GM21529 (cell line): Measurements from ENCODE around the gene GRIK2.

Experiments
- ATAC-seq: cut with Tn5 transposase; IDR thresholded peaks from one replicate; pipeline ENCODE4 v1.9.1; 2021; ENCODE audit not compliant: unreplicated experiment

Gene GRIK2

GRCh38 chr6:101706576-101706975 lies 313.1 kb downstream of the GRIK2 start:
- ATAC-seq = no peak

GRCh38 chr6:101711518-101711917 lies 318.0 kb downstream of the GRIK2 start:
- no peak for ATAC-seq

DNA sequence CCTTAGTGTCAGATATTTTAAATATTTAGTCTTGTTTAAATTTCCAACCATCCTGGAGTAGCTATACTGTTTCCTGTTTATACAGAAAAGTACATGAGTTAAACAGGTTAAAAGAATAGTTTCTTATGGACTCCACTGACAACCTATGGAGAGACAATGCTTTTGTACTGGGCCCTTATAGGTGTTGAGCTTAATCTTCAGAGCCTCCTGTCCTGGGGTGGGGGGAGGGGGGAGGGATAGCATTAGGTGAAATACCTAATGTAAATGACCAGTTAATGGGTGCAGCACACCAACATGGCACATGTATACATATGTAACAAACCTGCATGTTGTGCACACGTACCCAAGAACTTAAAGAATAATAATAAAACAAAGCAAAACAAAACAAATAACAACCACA lies 322.9 kb downstream of the GRIK2 start:
- no peak for ATAC-seq

- no peak for ATAC-seq
These were observed 323.3 kb downstream of the GRIK2 start for GRCh38 chr6:101716810-101717209.

DNA sequence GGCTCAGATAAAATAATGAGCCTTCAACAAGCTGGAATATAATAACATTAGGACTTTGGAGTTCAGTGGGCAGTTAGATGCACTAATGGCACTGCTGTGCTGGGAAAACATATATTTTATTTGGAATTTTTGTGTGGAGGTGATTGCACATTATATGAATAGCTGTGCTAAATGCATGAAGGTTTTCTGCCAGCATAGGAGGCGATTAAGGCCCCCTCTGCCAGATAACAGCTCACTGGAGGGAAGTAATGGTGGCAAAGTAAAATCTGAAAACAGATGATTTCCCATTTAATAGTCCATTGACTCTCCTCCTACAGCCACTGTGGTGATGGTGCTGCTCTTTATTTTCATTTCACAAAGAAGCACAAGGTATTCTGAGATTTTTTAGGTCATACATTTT lies 326.0 kb downstream of the GRIK2 start:
- ATAC-seq = no peak

GRCh38 chr6:101722471-101722870 lies 329.0 kb downstream of the GRIK2 start:
- no peak for ATAC-seq

DNA sequence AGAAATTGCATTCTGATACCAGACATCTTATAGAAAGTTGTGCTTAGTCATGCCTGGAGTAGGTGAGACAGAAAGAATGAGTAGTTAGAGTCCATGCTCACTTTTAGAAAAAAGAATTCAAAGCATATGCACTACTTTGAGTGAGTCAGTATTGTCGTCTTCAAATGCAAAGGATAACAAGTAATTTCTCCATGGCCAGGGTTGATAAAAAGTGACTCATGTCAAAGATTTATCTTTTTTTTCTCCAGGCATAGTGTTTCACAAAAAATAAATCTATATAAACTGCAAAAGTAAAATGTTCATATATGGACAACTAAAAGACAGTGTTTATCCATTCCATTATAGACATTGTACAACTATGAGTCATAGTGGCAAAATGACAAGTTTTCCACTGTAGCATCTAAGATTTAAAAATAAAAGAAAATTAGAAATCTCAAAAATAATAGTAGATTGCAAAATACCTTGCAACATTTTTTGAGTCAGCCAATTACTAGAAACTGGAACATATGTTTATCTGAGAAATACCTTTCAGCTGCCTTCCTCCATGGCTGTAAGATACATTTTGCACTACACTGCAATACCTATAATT lies 329.6 kb downstream of the GRIK2 start:
- ATAC-seq = no peak

GRCh38 chr6:101728388-101728787 lies 334.9 kb downstream of the GRIK2 start:
- ATAC-seq = no peak

GRCh38 chr6:101728956-101729355 lies 335.4 kb downstream of the GRIK2 start:
- ATAC-seq = no peak

GRCh38 chr6:101730954-101731353 lies 337.4 kb downstream of the GRIK2 start:
- no peak for ATAC-seq

- no peak for ATAC-seq
These were observed 340.4 kb downstream of the GRIK2 start for GRCh38 chr6:101733899-101734298.

- ATAC-seq = no peak
These were observed 345.0 kb downstream of the GRIK2 start for GRCh38 chr6:101738481-101738880.

GRCh38 chr6:101740631-101741030 lies 347.1 kb downstream of the GRIK2 start:
- ATAC-seq = no peak

GRCh38 chr6:101741474-101742171 lies 348.1 kb downstream of the GRIK2 start:
- no peak for ATAC-seq

GRCh38 chr6:101747160-101747559 lies 353.7 kb downstream of the GRIK2 start:
- ATAC-seq = no peak

DNA sequence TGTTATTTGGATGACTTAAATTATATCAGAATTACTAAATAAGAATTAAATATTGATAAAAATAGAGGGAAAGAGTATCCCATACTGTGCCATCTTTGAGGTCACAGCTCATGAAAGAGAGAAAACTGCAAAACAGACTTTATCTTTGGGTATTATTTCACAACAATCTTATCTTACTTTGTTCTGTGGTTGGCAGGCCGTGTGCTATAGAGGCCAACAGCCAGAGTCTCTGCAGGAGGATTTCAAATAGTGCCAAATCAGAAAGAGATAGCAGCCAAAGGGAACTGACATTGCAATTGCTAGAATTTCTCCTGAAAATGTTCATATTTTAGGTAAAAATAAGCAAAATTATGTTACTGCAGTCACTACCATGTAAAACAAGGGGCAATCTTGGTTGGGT lies 354.2 kb downstream of the GRIK2 start:
- ATAC-seq = no peak

- no peak for ATAC-seq
These were observed 362.4 kb downstream of the GRIK2 start for GRCh38 chr6:101755931-101756330.

DNA sequence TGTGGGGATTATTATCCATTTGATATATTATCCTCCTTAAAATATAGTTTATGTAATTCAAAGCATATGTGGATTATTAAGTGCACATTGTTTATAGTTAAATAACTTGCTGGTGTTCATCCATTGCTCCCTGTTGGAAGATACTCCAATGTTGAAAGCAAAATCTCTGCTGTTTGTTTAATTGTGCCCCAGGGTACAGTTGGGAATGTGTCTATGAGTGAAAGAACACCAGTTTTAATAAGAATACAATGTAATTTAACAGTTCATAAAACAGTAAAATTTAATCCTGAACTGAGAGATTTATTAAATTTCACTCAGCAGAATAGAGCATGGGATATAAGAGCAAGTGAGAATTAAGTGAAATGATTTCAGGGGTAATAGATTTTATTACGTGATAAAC lies 364.9 kb downstream of the GRIK2 start:
- ATAC-seq = no peak

DNA sequence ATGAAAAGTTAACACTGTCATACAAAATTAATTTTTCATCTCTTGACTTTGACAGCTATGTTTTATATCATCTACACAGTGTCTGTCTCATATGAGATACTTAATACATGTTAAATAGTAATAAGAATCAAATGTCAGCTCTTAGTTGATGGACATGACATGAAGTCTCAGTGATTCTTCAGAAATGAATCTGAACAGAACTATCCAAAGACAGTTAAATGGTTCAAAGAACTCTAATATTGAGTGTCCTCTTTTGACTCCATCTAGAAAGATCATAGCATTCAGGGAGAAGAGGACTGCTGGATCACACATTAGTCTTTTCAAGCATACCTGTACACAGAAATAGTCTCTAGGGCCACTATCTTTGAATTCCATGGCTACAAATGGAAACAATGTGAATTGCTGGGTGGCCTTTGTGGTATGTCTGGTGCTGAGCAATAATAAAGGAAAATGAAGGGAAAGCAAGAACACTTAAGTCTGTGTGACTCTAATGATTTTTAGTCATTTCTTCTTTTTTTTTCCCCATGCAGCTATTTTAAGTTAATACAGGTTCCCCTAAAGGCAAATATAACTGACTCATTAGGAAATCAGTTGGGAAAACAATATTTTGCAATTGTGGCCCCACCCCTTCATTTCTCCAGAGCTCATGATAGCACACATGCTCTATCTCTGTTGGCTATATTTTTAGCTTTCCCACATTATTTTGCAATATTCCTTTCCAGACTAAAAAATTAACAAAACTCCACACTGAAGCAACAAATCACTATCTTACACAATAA lies 367.5 kb downstream of the GRIK2 start:
- ATAC-seq = no peak

DNA sequence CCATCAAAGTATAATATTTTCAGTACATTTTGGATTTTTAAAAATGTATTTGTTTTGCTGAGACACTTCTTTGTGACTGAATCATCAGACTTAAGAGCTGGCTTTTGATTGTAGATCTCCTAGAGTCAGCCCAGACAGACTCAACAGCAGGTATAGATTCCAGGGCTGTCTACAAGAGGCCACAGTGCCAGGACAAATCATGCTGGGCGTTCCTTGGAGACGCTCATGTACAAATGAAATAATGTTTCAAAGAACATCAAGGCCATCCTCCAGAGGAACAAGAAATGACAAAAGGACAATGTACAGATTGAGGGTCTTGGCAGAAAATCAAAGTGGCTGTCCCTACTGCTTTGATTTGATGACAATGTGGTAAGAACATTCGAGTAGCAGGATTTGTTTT lies 369.3 kb downstream of the GRIK2 start:
- no peak for ATAC-seq

- no peak for ATAC-seq
These were observed 371.8 kb downstream of the GRIK2 start for GRCh38 chr6:101765281-101765680.

DNA sequence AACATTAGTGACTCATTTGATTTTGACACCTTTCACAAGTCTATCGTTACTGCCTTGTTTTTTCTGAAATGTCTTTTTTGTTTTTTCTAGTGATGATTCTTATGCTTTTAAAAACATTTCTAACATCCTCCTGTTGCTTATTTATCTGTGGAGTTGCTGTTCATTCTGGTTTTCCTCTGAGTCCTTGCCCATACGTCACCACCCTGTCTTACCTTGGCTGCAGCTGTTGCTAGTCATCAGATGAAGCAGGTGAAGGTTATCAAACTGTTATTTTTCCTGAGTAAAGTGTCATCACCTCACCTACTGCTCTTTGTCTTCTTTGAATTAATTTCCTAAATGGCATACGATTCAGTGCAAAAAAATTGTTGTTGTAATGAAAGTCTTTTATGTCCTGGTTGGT lies 376.6 kb downstream of the GRIK2 start:
- no peak for ATAC-seq
